B cell (primary cell): Measurements from ENCODE around the gene TTLL10. TPM values are rescaled to one million over a fixed set of nuclear protein-coding genes. Genes with fewer than 3 reads are reported as not detected.

Experiments used
- ATAC-seq: fragments of 200-7000 bp; cut with Tn5 transposase; one replicate; pipeline ENCODE4 v1.10.0; 2021; ENCODE audit warnings: low read depth, mild to moderate bottlenecking, moderate number of reproducible peaks, moderate library complexity
- CTCF ChIA-PET: fragments of 350-600 bp; sonication (Branson Sonifier 250); formaldehyde crosslinking; loops from one replicate; lab custom pipeline; 2021; ENCODE audit warnings: antibody characterized with exemption, inconsistent platforms; lab: Charles Lee
- POLR2A ChIA-PET: fragments of 350-600 bp; sonication (Branson Sonifier 250); formaldehyde crosslinking; loops from one replicate; lab custom pipeline; 2021; ENCODE audit warnings: antibody characterized with exemption; lab: Charles Lee
- DNase-seq: peaks from one replicate; pipeline ENCODE4 v3.0.0; 2013
- H2AFZ ChIP-seq: 2 replicates; pipeline ENCODE4 v1.6.1; 2012; ENCODE audit warnings: mild to moderate bottlenecking, low read depth, low read length; ENCODE audit not compliant: insufficient read depth, poor library complexity, severe bottlenecking
- H3K27ac ChIP-seq, 2 donors: 1 replicate in 1 of 2; 2 replicates in 1 of 2; pipeline ENCODE4 v1.5.1; 2012 to 2013; ENCODE audit warnings: low read length in 2 of 2, mild to moderate bottlenecking in 2 of 2, moderate library complexity in 1 of 2
- H3K27me3 ChIP-seq, 4 experiments: fragments of 200-600 bp in 1 of 4; sonication (generic) in 1 of 4; replicated peaks in 1 of 4; 1 replicate in 2 of 4; 2 replicates in 2 of 4; pipeline versions ENCODE4 v1.6.1 to v1.7.0; 2013 to 2016; ENCODE audit warnings: low read length in 3 of 4, mild to moderate bottlenecking in 2 of 4, mixed read lengths in 1 of 4, moderate library complexity in 1 of 4; ENCODE audit not compliant: insufficient read depth in 4 of 4, control insufficient read depth in 3 of 4; ENCODE audit errors: control extremely low read depth in 1 of 4
- H3K36me3 ChIP-seq, 2 experiments: replicated peaks in 1 of 2; 1 replicate in 1 of 2; 2 replicates in 1 of 2; pipeline versions ENCODE4 v1.6.1 to v1.7.1; 2013; ENCODE audit warnings: low read length in 1 of 2; ENCODE audit not compliant: insufficient read depth in 2 of 2, control insufficient read depth in 1 of 2; ENCODE audit errors: control extremely low read depth in 1 of 2, extremely low read depth in 1 of 2
- H3K4me1 ChIP-seq, 2 donors: fragments of 200-600 bp in 1 of 2; sonication (generic) in 1 of 2; 1 replicate in 1 of 2; 2 replicates in 1 of 2; pipeline versions ENCODE4 v1.5.1 to v1.6.1; 2013 to 2017; ENCODE audit warnings: low read length in 2 of 2; ENCODE audit not compliant: control insufficient read depth in 2 of 2, insufficient read depth in 2 of 2
- H3K4me2 ChIP-seq: replicated peaks from 2 replicates; pipeline ENCODE3; 2012; ENCODE audit warnings: mild to moderate bottlenecking, low read depth, low read length; ENCODE audit not compliant: poor library complexity, severe bottlenecking
- H3K4me3 ChIP-seq, 5 experiments: fragments of 200-600 bp in 1 of 5; sonication (generic) in 1 of 5; 1 replicate in 3 of 5; 2 replicates in 2 of 5; pipeline versions ENCODE4 v1.5.1 to v1.7.0; 2011 to 2016; ENCODE audit warnings: low read length in 4 of 5, mild to moderate bottlenecking in 4 of 5, low read depth in 2 of 5, control low read depth in 1 of 5, moderate library complexity in 1 of 5; ENCODE audit not compliant: insufficient read depth in 1 of 5; ENCODE audit errors: control extremely low read depth in 1 of 5, extremely low read depth in 1 of 5
- H3K79me2 ChIP-seq: fragments of 200-600 bp; sonication (generic); one replicate; pipeline ENCODE4 v1.6.0; 2016; ENCODE audit warnings: low read length; ENCODE audit not compliant: control insufficient read depth, insufficient read depth
- H3K9ac ChIP-seq: fragments of 200-600 bp; sonication (generic); 2 replicates; pipeline ENCODE4 v1.6.1; 2017; ENCODE audit warnings: mild to moderate bottlenecking, low read length, moderate library complexity
- H3K9me3 ChIP-seq, 3 donors: one replicate each; pipeline versions ENCODE4 v1.6.1 to v1.7.1; 2013; ENCODE audit warnings: low read length in 2 of 3; ENCODE audit not compliant: control insufficient read depth in 2 of 3, insufficient read depth in 1 of 3; ENCODE audit errors: control extremely low read depth in 1 of 3
- H4K20me1 ChIP-seq: 2 replicates; pipeline ENCODE4 v1.6.0; 2012; ENCODE audit warnings: mild to moderate bottlenecking, low read length; ENCODE audit not compliant: insufficient read depth, control insufficient read depth, poor library complexity, severe bottlenecking
- H3K27ac Mint-ChIP-seq: one replicate; pipeline ENCODE4 v1.8.0; 2021; ENCODE audit warnings: mixed read lengths
- H3K27me3 Mint-ChIP-seq: one replicate; pipeline ENCODE4 v1.8.0; 2021; ENCODE audit warnings: mixed read lengths
- H3K4me1 Mint-ChIP-seq: one replicate; pipeline ENCODE4 v1.8.0; 2021; ENCODE audit warnings: mixed read lengths
- H3K4me3 Mint-ChIP-seq: one replicate; pipeline ENCODE4 v1.8.0; 2021; ENCODE audit warnings: mixed read lengths
- H3K9me3 Mint-ChIP-seq: one replicate; pipeline ENCODE4 v1.8.0; 2022; ENCODE audit warnings: mixed read lengths; ENCODE audit not compliant: insufficient read depth
- CTCF ChIP-seq: fragments of 200-600 bp; IDR thresholded peaks from one replicate; pipeline ENCODE4 v1.8.0; 2022; ENCODE audit warnings: antibody characterized with exemption, mild to moderate bottlenecking
- EZH2 ChIP-seq: IDR thresholded peaks from 2 replicates; pipeline ENCODE4 v1.6.1; 2012; ENCODE audit warnings: borderline replicate concordance, low read depth, mild to moderate bottlenecking, moderate library complexity, low read length; ENCODE audit not compliant: insufficient read depth, poor library complexity, severe bottlenecking
- WGBS: methylation state at CpG from one replicate; pipeline ENCODE4 v1.1.5; 2013; ENCODE audit warnings: missing lambda C conversion rate; ENCODE audit not compliant: insufficient coverage; 5-methylcytosine and 5-hydroxymethylcytosine counted together
- intact Hi-C: fragments of 100-400 bp; cut with micrococcal nuclease; formaldehyde crosslinking; loops from one replicate; pipeline ENCODE4 v1.10.0; 2022
- polyA plus RNA-seq: library from polyadenylated mRNA; depleted of rRNA; stranded (reverse); fragments of >200 nt; gene quantifications from 2 replicates; pipeline ENCODE4 v1.2.3, GENCODE V29; 2012
- total RNA-seq, 2 donors: library from RNA; stranded (reverse); fragments of 120-200 nt in 1 of 2; gene quantifications; 1 replicate in 1 of 2; 2 replicates in 1 of 2; pipeline versions ENCODE4 v1.2.3 to v1.2.4, GENCODE V29; 2013 to 2022

TTLL10 gene
- total and polyA plus RNA-seq, 2 donors (not counting 1 experiment from before 2014, with no cell fraction given) = 0.37 to 0.45 TPM

GRCh38 chr1:1212780-1213344 is 39.2 kb downstream of the TTLL10 start:
- Histone ChIP-seq H2AFZ (no peak overlapping the region), H3K4me3 (peak overlapping the region in 3 of 5 experiments; percentile 5 to 41 (median 8)), H3K27ac (no peak overlapping the region), H3K79me2 (no peaks in the 10 kb centered on the region), H4K20me1 (peaks cover 13% of the 10 kb centered on the region), H3K4me1 (peaks cover 51 to 62% of the 10 kb centered on the region in 2 donors), H3K4me2 (peak overlapping the region; percentile 77), H3K27me3 (peaks cover 0 to 30% (median 10%) of the 10 kb centered on the region in 4 experiments), H3K9ac (peak overlapping the region; percentile 32), H3K9me3 (peaks cover 0 to 14% (median 0%) of the 10 kb centered on the region in 3 donors), H3K36me3 (peaks cover 0 to 10% of the 10 kb centered on the region in 2 experiments)
- Mint-ChIP-seq H3K4me1 (peaks cover 39% of the 10 kb centered on the region), H3K9me3 (no peaks in the 10 kb centered on the region), H3K4me3 (peak overlapping the region; percentile 32), H3K27ac (no peak overlapping the region), H3K27me3 (peaks cover 8% of the 10 kb centered on the region)
- CTCF ChIA-PET = interaction anchor here (1.1 to 1.2 kb wide), 2 partner anchors 38 to 90 kb away, joined by 3 read pairs; no protein-coding TSS in a partner anchor
- intact Hi-C loops = no loop called here
- 1% methylated on average over 22 of the region's 24 CpGs for WGBS
- POLR2A ChIA-PET = interaction anchor here (0.6 kb wide), 2 partner anchors 48 to 75 kb away, joined by 3 read pairs; no protein-coding TSS in a partner anchor
- DNase-seq = peak; percentile 60
- TF ChIP-seq CTCF = no peak
- no peak for TF ChIP-seq EZH2
- no peak for ATAC-seq
